AG08396 (cell line): ENCODE results near the gene CLK3.
"Not testable (repeated sequence)": the region's sequence is repeated elsewhere in the genome, so short reads cannot be mapped to it uniquely, and the experiment has no call there.

Experiments
- DNase-seq: peaks from one replicate; pipeline ENCODE4 v3.0.0; 2012; ENCODE audit warnings: low spot score, mixed read lengths

CLK3 gene

GRCh38 chr15:74642734-74643664 is 27.4 kb downstream of the CLK3 start:
- no peak for DNase-seq

- DNase-seq: no peak
These were observed 28.1 kb downstream of the CLK3 start for GRCh38 chr15:74643665-74644204.

- no peak for DNase-seq
These were observed 30.8 kb downstream of the CLK3 start for GRCh38 chr15:74646480-74646879.

GRCh38 chr15:74648051-74648842 is 32.6 kb downstream of the CLK3 start:
- DNase-seq: no peak

GRCh38 chr15:74651242-74651741 is 35.7 kb downstream of the CLK3 start:
- DNase-seq: no peak

GRCh38 chr15:74653426-74654102 is 37.9 kb downstream of the CLK3 start:
- DNase-seq: peak; percentile 65

GRCh38 chr15:74655424-74655823 is 39.8 kb downstream of the CLK3 start:
- no peak for DNase-seq

- DNase-seq: no peak
These were observed 41.4 kb downstream of the CLK3 start for GRCh38 chr15:74656935-74657535.

GRCh38 chr15:74657846-74658245 is 42.2 kb downstream of the CLK3 start:
- no peak for DNase-seq

- not testable (repeated sequence) for DNase-seq
These were observed 45.6 kb downstream of the CLK3 start for GRCh38 chr15:74661280-74661679.

- DNase-seq: no peak
These were observed 46.6 kb downstream of the CLK3 start for GRCh38 chr15:74662064-74662860.

GRCh38 chr15:74663303-74664027 is 47.8 kb downstream of the CLK3 start:
- DNase-seq: no peak

GRCh38 chr15:74664028-74664616 is 48.5 kb downstream of the CLK3 start:
- DNase-seq: peak; percentile 26

- no peak for DNase-seq
These were observed 49.0 kb downstream of the CLK3 start for GRCh38 chr15:74664670-74665069.

- no peak for DNase-seq
These were observed 52.3 kb downstream of the CLK3 start for GRCh38 chr15:74667975-74668374.

- DNase-seq: no peak
These were observed 54.0 kb downstream of the CLK3 start for GRCh38 chr15:74669627-74670026.

GRCh38 chr15:74674161-74674560 is 58.5 kb downstream of the CLK3 start:
- DNase-seq: no peak

- no peak for DNase-seq
These were observed 61.2 kb downstream of the CLK3 start for GRCh38 chr15:74676801-74677200.
